Ectodermal cell (in vitro differentiated cells): Measurements from ENCODE around the gene SDE2.
"Not testable (repeated sequence)": the region's sequence is repeated elsewhere in the genome, so short reads cannot be mapped to it uniquely, and the experiment has no call there.

Experiments
- H3K27ac ChIP-seq: 2 replicates; pipeline ENCODE4 v1.7.0; 2013; ENCODE audit warnings: mild to moderate bottlenecking, low read depth, low read length; ENCODE audit not compliant: insufficient read depth, poor library complexity, severe bottlenecking
- H3K27me3 ChIP-seq: 2 replicates; pipeline ENCODE4 v1.7.0; 2013; ENCODE audit warnings: mild to moderate bottlenecking, low read length; ENCODE audit not compliant: insufficient read depth, control insufficient read depth, poor library complexity, severe bottlenecking
- H3K36me3 ChIP-seq: one replicate; pipeline ENCODE4 v1.7.0; 2013; ENCODE audit warnings: low read length; ENCODE audit not compliant: control insufficient read depth, insufficient read depth
- H3K4me1 ChIP-seq: one replicate; pipeline ENCODE4 v1.7.0; 2013; ENCODE audit warnings: low read length; ENCODE audit not compliant: control insufficient read depth, insufficient read depth
- H3K4me3 ChIP-seq: 2 replicates; pipeline ENCODE4 v1.7.0; 2013; ENCODE audit warnings: low read depth, low read length, control low read depth; ENCODE audit not compliant: insufficient read depth
- H3K9me3 ChIP-seq: 2 replicates; pipeline ENCODE4 v1.7.0; 2013; ENCODE audit warnings: mild to moderate bottlenecking, low read length, moderate library complexity; ENCODE audit not compliant: control insufficient read depth
- WGBS, 2 experiments: methylation state at CpG; one replicate each; pipeline ENCODE4 v1.1.7; 2013; ENCODE audit warnings: missing lambda C conversion rate in 2 of 2; 5-methylcytosine and 5-hydroxymethylcytosine counted together

Gene SDE2

DNA sequence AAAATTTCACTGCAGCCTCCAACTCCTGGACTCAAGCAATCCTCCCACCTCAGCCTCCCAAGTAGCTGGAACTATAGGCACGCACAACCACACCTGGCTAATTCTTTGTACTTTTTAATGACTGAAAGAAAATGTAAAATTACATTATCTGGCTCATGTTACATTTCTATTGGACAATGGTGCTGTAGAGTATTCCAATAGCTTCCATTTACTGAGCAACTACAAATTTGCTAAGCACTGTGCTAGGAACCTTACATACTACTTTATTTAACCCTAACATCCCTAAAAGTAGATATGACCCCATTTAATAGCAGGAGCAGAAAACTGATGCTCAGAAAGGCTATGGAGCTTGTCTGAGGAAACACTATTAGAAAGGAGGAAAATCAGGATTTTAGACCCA, 19.7 kb downstream of the SDE2 start:
- Histone ChIP-seq H3K27me3 (no peaks in the 10 kb centered on the region), H3K36me3 (peaks cover 20% of the 10 kb centered on the region), H3K27ac (no peak overlapping the region), H3K4me3 (no peak overlapping the region), H3K4me1 (no peaks in the 10 kb centered on the region), H3K9me3 (no peaks in the 10 kb centered on the region)
- 100% methylated on average over 1 of the region's 1 CpG for WGBS, 2 experiments

DNA sequence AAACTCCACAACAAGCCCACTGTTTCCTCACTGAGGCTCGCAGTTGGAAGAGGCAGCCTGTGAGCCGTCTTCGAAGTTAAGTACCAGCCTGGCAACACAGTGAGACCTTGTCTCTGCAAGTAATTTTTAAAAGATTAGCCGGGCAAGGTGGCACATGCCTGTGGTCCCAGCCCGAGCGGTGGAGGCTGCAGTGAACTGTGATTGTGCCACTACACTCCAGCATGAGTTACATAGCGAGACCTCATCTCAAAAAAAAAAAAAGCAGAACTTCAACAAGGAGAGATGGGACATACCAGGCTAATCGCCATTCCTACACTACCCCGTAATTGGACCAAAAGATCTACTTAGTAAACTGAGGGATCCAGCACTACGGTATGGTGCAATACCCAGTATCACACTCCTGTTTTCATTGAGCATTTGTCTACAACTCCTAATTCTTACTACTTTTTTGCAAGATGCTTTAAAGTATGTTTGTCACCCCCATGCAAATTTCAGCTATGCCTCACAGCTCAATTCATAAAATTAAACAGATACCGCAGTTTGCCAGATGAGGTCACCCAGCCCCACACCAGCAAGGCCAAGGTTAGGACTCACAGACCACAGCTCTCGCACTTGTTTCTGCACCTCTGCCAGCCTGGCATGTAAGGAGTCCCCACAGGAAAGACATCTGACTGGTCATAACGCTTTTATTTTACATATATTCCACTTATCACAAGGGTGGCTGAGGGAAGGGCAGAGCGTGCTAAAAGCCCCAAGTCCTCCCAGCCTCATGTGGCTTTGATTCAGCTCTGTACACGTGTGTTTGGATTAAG, 21.0 kb downstream of the SDE2 start:
- 92 to 94% methylated on average over 15 of the region's 15 CpGs for WGBS, 2 experiments
- Histone ChIP-seq H3K27ac (no peak overlapping the region), H3K4me1 (no peaks in the 10 kb centered on the region), H3K4me3 (no peak overlapping the region), H3K27me3 (no peaks in the 10 kb centered on the region), H3K36me3 (peaks cover 13% of the 10 kb centered on the region), H3K9me3 (no peaks in the 10 kb centered on the region)

- not testable (repeated sequence) for H3K27me3 ChIP-seq, H3K4me3 ChIP-seq, H3K27ac ChIP-seq, H3K9me3 ChIP-seq, H3K36me3 ChIP-seq, H3K4me1 ChIP-seq
- WGBS, 2 experiments = 89 to 95% methylated on average over 12 of the region's 12 CpGs
These were observed 24.0 kb downstream of the SDE2 start for GRCh38 chr1:225975146-225975545.

- Histone ChIP-seq H3K4me3 (no peak overlapping the region), H3K9me3 (no peaks in the 10 kb centered on the region), H3K4me1 (no peaks in the 10 kb centered on the region), H3K27ac (no peak overlapping the region), H3K36me3 (no peaks in the 10 kb centered on the region), H3K27me3 (no peaks in the 10 kb centered on the region)
- 91 to 96% methylated on average over 10 of the region's 10 CpGs for whole genome bisulfite sequencing, 2 experiments
These were observed 24.7 kb downstream of the SDE2 start for GRCh38 chr1:225974454-225974853.

- Histone ChIP-seq H3K27ac (no peak overlapping the region), H3K27me3 (no peaks in the 10 kb centered on the region), H3K4me3 (no peak overlapping the region), H3K9me3 (no peaks in the 10 kb centered on the region), H3K4me1 (no peaks in the 10 kb centered on the region), H3K36me3 (no peaks in the 10 kb centered on the region)
- WGBS, 2 experiments = 94 to 95% methylated on average over 5 of the region's 5 CpGs
These were observed 26.0 kb downstream of the SDE2 start for GRCh38 chr1:225973158-225973557.

GRCh38 chr1:225972344-225973152, 26.6 kb downstream of the SDE2 start:
- Histone ChIP-seq H3K4me3 (no peak overlapping the region), H3K4me1 (no peaks in the 10 kb centered on the region), H3K27ac (no peak overlapping the region), H3K9me3 (no peaks in the 10 kb centered on the region), H3K36me3 (no peaks in the 10 kb centered on the region), H3K27me3 (no peaks in the 10 kb centered on the region)
- 94 to 95% methylated on average over 15 of the region's 15 CpGs for WGBS, 2 experiments

GRCh38 chr1:225970592-225971157, 28.5 kb downstream of the SDE2 start:
- not testable (repeated sequence) for H3K4me3 ChIP-seq, H3K9me3 ChIP-seq, H3K27ac ChIP-seq, H3K27me3 ChIP-seq, H3K36me3 ChIP-seq, H3K4me1 ChIP-seq
- 95% methylated on average over 16 of the region's 16 CpGs for WGBS, 2 experiments

- H3K4me1 ChIP-seq, H3K27ac ChIP-seq, H3K9me3 ChIP-seq, H3K27me3 ChIP-seq, H3K4me3 ChIP-seq, H3K36me3 ChIP-seq: not testable (repeated sequence)
- WGBS, 2 experiments = 97% methylated on average over 28 of the region's 28 CpGs
These were observed 29.4 kb downstream of the SDE2 start for GRCh38 chr1:225969751-225970150.

DNA sequence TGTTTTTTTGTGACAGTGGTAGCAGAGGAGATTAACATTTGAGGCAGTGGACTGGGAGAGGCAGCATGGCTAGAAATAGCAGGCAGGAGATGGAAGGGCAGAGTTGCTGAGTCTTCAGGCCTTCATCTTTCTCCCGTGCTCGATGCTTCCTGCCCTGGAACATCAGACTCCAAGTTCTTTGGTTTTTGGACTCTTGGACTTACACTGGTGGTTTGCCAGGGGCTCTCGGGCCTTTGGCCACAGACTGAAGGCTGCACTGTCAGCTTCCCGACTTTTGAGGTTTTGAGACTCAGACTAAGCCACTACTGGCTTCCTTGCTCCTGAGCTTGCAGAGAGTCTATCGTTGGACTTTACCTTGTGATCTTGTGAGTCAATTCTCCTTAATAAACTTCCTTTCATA, 33.9 kb downstream of the SDE2 start:
- no peaks in the 10 kb centered on the region for H3K9me3 ChIP-seq
- 86 to 94% methylated on average over 5 of the region's 5 CpGs for whole genome bisulfite sequencing, 2 experiments
- H3K27me3 ChIP-seq = no peaks in the 10 kb centered on the region
- H3K4me3 ChIP-seq = no peak overlapping the region
- H3K4me1 ChIP-seq = no peaks in the 10 kb centered on the region
- H3K36me3 ChIP-seq = no peaks in the 10 kb centered on the region
- no peak overlapping the region for H3K27ac ChIP-seq

- no peak overlapping the region for H3K4me3 ChIP-seq
- no peaks in the 10 kb centered on the region for H3K4me1 ChIP-seq
- WGBS, 2 experiments = 94% methylated on average over 14 of the region's 15 CpGs
- no peak overlapping the region for H3K27ac ChIP-seq
- no peaks in the 10 kb centered on the region for H3K36me3 ChIP-seq
- no peaks in the 10 kb centered on the region for H3K9me3 ChIP-seq
- no peaks in the 10 kb centered on the region for H3K27me3 ChIP-seq
These were observed 35.2 kb downstream of the SDE2 start for GRCh38 chr1:225963735-225964530.
